K562 (cell line): ENCODE measurements around the gene CNDP2. TPM values are rescaled to one million over a fixed set of nuclear protein-coding genes. Genes with fewer than 3 reads are reported as not detected.

Experiments used
- BACH1 ChIP-seq: fragments of 200-800 bp; sonication (Bioruptor generic); IDR thresholded peaks from 2 replicates; pipeline ENCODE4 v1.6.1; 2016; ENCODE audit warnings: missing genetic modification characterization, missing compliant biosample characterization
- COPS2 ChIP-seq: fragments of 450-650 bp; conservative IDR thresholded peaks from 2 replicates; pipeline ENCODE4 v1.6.1; 2016; ENCODE audit warnings: mild to moderate bottlenecking, moderate library complexity
- CREM ChIP-seq: IDR thresholded peaks from 2 replicates; pipeline ENCODE4 v1.6.1; 2014; ENCODE audit warnings: antibody characterized with exemption, low read depth
- ELF1 ChIP-seq: fragments of 200-800 bp; sonication (Bioruptor generic); IDR thresholded peaks from 2 replicates; pipeline ENCODE4 v1.6.1; 2016; ENCODE audit warnings: missing genetic modification characterization, missing compliant biosample characterization
- HSF4 ChIP-seq: fragments of 250-450 bp; sonication (Bioruptor Pico); IDR thresholded peaks from 2 replicates; pipeline ENCODE4 v2.1.2; 2022; ENCODE audit warnings: mild to moderate bottlenecking, moderate library complexity, borderline replicate concordance
- MTA3 ChIP-seq: fragments of 450-650 bp; formaldehyde crosslinking; IDR thresholded peaks from 2 replicates; pipeline ENCODE4 v1.6.1; 2017; ENCODE audit warnings: mild to moderate bottlenecking, borderline replicate concordance
- RBM14 ChIP-seq: fragments of 200-400 bp; formaldehyde crosslinking; IDR thresholded peaks from 2 replicates; pipeline ENCODE4 v1.6.1; 2018; ENCODE audit warnings: low read depth, mild to moderate bottlenecking, low read length, moderate library complexity, borderline replicate concordance; ENCODE audit not compliant: insufficient read depth
- RCOR1 ChIP-seq, 2 experiments: IDR thresholded peaks; 2 replicates each; pipeline ENCODE4 v1.6.1; 2012; ENCODE audit warnings: low read depth in 2 of 2, low read length in 2 of 2, borderline replicate concordance in 1 of 2, improper control_type of control experiment in 1 of 2
- TAF15 ChIP-seq: fragments of 200-400 bp; formaldehyde crosslinking; IDR thresholded peaks from 2 replicates; pipeline ENCODE4 v1.6.1; 2017; ENCODE audit warnings: mild to moderate bottlenecking, low read depth, low read length, moderate library complexity
- TRIM28 ChIP-seq: fragments of 450-650 bp; IDR thresholded peaks from 2 replicates; pipeline ENCODE4 v1.6.1; 2017
- ZEB2 ChIP-seq: fragments of 450-650 bp; IDR thresholded peaks from 2 replicates; pipeline ENCODE4 v1.6.1; 2016
- ZNF184 ChIP-seq: sonication (generic); formaldehyde crosslinking; IDR thresholded peaks from 2 replicates; pipeline ENCODE4 v1.5.0; 2020; ENCODE audit warnings: missing genetic modification reagents
- ZNF507 ChIP-seq: conservative IDR thresholded peaks from 2 replicates; pipeline ENCODE4 v1.6.1; 2017; ENCODE audit warnings: missing genetic modification characterization, missing compliant biosample characterization
- polyA plus RNA-seq, 8 experiments: library from polyadenylated mRNA; depleted of rRNA in 4 of 8; stranded (reverse) in 5 of 8; unstranded in 3 of 8; fragments of >200 nt; fragmentation: Nextera tagmentation in 2 of 8; fragmentation: Illumina TruSeq in 1 of 8; extraction: Ambion mirVana in 2 of 8; extraction: Trizol in 1 of 8; gene quantifications; 2 replicates each; pipeline versions ENCODE4 v1.2.1 to v1.2.3, GENCODE V29; 2011 to 2014; ENCODE audit warnings: inconsistent platforms in 1 of 8, missing spikeins in 1 of 8
- total RNA-seq, 7 experiments: library from RNA; depleted of rRNA in 6 of 7; stranded (reverse); fragments of >200 nt in 6 of 7; fragmentation: Illumina TruSeq in 2 of 7; extraction: Trizol in 2 of 7; gene quantifications; 2 replicates each; pipeline versions ENCODE4 v1.2.1 to v1.2.3, GENCODE V29; 2011 to 2021; ENCODE audit warnings: low replicate concordance in 1 of 7
- TF ChIP-seq, protein P1 (sequence below): sonication (generic); IDR thresholded peaks from 2 replicates; pipeline ENCODE4 v1.6.1; 2016
- TF ChIP-seq, protein P2 (sequence below): sonication (generic); formaldehyde crosslinking; IDR thresholded peaks from 2 replicates; pipeline ENCODE4 v1.8.1; 2022; ENCODE audit warnings: missing genetic modification reagents
- TF ChIP-seq, protein P3 (sequence below): sonication (generic); formaldehyde crosslinking; IDR thresholded peaks from 2 replicates; pipeline ENCODE4 v1.8.0; 2023; ENCODE audit warnings: missing genetic modification reagents, mild to moderate bottlenecking, borderline replicate concordance
- TF ChIP-seq, protein P4 (sequence below): fragments of 250-450 bp; sonication (Bioruptor Pico); IDR thresholded peaks from 2 replicates; pipeline ENCODE4 v1.5.0; 2022; ENCODE audit warnings: mild to moderate bottlenecking

CNDP2 gene
- total and polyA plus RNA-seq, 9 of the 15 experiments (the other 6 are each of a cell fraction or from before 2014, with no cell fraction given) = 34.1 to 128 (median 53.8) TPM

DNA sequence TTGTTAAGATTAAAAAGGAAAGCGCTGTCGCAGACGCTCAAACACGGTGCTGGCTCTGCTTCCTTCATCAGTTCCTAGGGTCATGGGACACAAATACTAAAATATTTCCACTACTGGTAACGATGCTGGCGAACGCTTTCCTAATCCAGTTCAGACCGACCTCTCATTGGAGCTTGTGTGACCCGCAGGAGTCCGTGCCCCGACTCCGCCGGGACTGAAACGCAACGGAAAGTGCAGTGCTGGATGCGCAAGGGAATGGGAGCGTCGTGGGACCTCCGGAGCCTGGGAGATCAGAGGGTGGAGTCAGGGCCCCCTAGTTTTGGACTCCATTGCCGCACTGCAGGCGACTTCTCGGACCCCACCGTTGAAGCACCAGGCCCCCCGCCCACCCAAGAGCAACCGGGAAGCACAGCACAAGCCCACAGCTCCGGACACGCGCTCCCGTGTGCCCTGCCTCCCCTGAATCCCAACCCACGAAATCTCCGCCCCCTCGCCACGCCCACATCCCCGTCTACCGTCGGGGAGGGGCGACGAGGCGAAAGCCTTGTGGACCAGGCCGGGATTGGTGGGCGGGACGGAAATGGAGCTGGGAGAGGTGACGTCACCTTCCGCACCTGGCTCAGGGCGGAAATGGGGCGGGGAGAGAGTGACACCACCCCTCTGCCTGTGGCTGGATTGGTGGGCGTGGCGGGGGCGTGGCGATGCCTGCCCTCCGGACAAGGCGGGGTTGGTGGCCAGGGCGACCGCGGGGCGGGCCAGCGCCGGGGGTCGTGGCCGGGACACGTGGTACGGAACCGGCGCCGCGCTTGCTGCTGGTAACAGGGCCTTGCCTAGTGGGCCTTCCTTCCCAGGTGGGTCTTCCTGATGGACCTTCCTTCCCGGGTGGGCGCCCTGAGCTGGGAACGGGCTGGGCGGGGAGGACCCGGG is at the start of gene CNDP2 (continued):
- TF ChIP-seq, protein P1, sequence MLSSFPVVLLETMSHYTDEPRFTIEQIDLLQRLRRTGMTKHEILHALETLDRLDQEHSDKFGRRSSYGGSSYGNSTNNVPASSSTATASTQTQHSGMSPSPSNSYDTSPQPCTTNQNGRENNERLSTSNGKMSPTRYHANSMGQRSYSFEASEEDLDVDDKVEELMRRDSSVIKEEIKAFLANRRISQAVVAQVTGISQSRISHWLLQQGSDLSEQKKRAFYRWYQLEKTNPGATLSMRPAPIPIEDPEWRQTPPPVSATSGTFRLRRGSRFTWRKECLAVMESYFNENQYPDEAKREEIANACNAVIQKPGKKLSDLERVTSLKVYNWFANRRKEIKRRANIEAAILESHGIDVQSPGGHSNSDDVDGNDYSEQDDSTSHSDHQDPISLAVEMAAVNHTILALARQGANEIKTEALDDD = no peak
- TF ChIP-seq TAF15 = no peak
- TF ChIP-seq ZNF507 (tag) = no peak
- no peak for TF ChIP-seq TRIM28
- no peak for TF ChIP-seq ZNF184 (CRISPR knock-in tag)
- no peak for TF ChIP-seq COPS2
- TF ChIP-seq ELF1 (tag) = peak; percentile 91
- no peak for TF ChIP-seq RBM14
- TF ChIP-seq, protein P2, sequence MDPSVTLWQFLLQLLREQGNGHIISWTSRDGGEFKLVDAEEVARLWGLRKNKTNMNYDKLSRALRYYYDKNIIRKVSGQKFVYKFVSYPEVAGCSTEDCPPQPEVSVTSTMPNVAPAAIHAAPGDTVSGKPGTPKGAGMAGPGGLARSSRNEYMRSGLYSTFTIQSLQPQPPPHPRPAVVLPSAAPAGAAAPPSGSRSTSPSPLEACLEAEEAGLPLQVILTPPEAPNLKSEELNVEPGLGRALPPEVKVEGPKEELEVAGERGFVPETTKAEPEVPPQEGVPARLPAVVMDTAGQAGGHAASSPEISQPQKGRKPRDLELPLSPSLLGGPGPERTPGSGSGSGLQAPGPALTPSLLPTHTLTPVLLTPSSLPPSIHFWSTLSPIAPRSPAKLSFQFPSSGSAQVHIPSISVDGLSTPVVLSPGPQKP = no peak
- no peak for TF ChIP-seq ZEB2
- TF ChIP-seq, protein P3, sequence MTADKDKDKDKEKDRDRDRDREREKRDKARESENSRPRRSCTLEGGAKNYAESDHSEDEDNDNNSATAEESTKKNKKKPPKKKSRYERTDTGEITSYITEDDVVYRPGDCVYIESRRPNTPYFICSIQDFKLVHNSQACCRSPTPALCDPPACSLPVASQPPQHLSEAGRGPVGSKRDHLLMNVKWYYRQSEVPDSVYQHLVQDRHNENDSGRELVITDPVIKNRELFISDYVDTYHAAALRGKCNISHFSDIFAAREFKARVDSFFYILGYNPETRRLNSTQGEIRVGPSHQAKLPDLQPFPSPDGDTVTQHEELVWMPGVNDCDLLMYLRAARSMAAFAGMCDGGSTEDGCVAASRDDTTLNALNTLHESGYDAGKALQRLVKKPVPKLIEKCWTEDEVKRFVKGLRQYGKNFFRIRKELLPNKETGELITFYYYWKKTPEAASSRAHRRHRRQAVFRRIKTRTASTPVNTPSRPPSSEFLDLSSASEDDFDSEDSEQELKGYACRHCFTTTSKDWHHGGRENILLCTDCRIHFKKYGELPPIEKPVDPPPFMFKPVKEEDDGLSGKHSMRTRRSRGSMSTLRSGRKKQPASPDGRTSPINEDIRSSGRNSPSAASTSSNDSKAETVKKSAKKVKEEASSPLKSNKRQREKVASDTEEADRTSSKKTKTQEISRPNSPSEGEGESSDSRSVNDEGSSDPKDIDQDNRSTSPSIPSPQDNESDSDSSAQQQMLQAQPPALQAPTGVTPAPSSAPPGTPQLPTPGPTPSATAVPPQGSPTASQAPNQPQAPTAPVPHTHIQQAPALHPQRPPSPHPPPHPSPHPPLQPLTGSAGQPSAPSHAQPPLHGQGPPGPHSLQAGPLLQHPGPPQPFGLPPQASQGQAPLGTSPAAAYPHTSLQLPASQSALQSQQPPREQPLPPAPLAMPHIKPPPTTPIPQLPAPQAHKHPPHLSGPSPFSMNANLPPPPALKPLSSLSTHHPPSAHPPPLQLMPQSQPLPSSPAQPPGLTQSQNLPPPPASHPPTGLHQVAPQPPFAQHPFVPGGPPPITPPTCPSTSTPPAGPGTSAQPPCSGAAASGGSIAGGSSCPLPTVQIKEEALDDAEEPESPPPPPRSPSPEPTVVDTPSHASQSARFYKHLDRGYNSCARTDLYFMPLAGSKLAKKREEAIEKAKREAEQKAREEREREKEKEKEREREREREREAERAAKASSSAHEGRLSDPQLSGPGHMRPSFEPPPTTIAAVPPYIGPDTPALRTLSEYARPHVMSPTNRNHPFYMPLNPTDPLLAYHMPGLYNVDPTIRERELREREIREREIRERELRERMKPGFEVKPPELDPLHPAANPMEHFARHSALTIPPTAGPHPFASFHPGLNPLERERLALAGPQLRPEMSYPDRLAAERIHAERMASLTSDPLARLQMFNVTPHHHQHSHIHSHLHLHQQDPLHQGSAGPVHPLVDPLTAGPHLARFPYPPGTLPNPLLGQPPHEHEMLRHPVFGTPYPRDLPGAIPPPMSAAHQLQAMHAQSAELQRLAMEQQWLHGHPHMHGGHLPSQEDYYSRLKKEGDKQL = no peak
- TF ChIP-seq RCOR1 (IDR thresholded peaks at IDR 0.05; ENCODE audit: borderline replicate concordance in 1 of 2, low read depth in 2 of 2, low read length in 2 of 2) = no peak
- TF ChIP-seq CREM = peak; percentile 93
- no peak for TF ChIP-seq MTA3
- TF ChIP-seq, protein P4, sequence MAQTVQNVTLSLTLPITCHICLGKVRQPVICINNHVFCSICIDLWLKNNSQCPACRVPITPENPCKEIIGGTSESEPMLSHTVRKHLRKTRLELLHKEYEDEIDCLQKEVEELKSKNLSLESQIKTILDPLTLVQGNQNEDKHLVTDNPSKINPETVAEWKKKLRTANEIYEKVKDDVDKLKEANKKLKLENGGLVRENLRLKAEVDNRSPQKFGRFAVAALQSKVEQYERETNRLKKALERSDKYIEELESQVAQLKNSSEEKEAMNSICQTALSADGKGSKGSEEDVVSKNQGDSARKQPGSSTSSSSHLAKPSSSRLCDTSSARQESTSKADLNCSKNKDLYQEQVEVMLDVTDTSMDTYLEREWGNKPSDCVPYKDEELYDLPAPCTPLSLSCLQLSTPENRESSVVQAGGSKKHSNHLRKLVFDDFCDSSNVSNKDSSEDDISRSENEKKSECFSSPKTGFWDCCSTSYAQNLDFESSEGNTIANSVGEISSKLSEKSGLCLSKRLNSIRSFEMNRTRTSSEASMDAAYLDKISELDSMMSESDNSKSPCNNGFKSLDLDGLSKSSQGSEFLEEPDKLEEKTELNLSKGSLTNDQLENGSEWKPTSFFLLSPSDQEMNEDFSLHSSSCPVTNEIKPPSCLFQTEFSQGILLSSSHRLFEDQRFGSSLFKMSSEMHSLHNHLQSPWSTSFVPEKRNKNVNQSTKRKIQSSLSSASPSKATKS (CRISPR knock-in tag) = no peak
- no peak for TF ChIP-seq HSF4 (CRISPR knock-in tag)
- no peak for TF ChIP-seq BACH1 (tag)
